Sigmoid colon (tissue), 7 donors: ENCODE data around the gene KIRREL3. TPM values are rescaled to one million over a fixed set of nuclear protein-coding genes. Genes with fewer than 3 reads are reported as not detected.

ENCODE experiments used
- DNase-seq: peaks from one replicate; pipeline ENCODE4 v3.0.0-alpha.2; 2019
- H3K27ac ChIP-seq, 4 donors: fragments of 200-600 bp; sonication (generic); one replicate each; pipeline ENCODE4 v1.5.1; 2016 to 2019; ENCODE audit warnings: mild to moderate bottlenecking in 1 of 4
- H3K27me3 ChIP-seq, 3 donors: fragments of 200-600 bp; sonication (generic); one replicate each; pipeline ENCODE4 v1.5.1; 2019; ENCODE audit warnings: mild to moderate bottlenecking in 1 of 3
- H3K36me3 ChIP-seq, 4 donors: fragments of 200-600 bp; sonication (generic); one replicate each; pipeline ENCODE4 v1.5.1; 2016 to 2019
- H3K4me1 ChIP-seq, 4 donors: fragments of 200-600 bp; sonication (generic); one replicate each; pipeline ENCODE4 v1.5.1; 2017 to 2019
- H3K4me3 ChIP-seq, 4 donors: fragments of 200-600 bp; sonication (generic); one replicate each; pipeline ENCODE4 v1.5.1; 2017 to 2019; ENCODE audit warnings: mild to moderate bottlenecking in 2 of 4, moderate library complexity in 1 of 4
- H3K9me3 ChIP-seq, 4 donors: fragments of 200-600 bp in 3 of 4; sonication (generic) in 3 of 4; one replicate each; pipeline versions ENCODE4 v1.5.1 to v1.6.1; 2013 to 2019
- CTCF ChIP-seq, 4 experiments: fragments of 450-650 bp in 3 of 4; fragments of 200-600 bp in 1 of 4; IDR thresholded peaks; one replicate each; pipeline ENCODE4 v1.5.1; 2016 to 2019; ENCODE audit warnings: antibody characterized with exemption in 4 of 4, mild to moderate bottlenecking in 3 of 4, moderate library complexity in 2 of 4
- EP300 ChIP-seq, 4 donors: sonication (generic); formaldehyde crosslinking; IDR thresholded peaks; one replicate each; pipeline ENCODE4 v1.6.1; 2017; ENCODE audit warnings: antibody characterized with exemption in 4 of 4
- POLR2A ChIP-seq, 2 donors: fragments of 450-650 bp; IDR thresholded peaks; one replicate each; pipeline ENCODE4 v1.6.1; 2016; ENCODE audit warnings: antibody characterized with exemption in 2 of 2, mild to moderate bottlenecking in 2 of 2, moderate library complexity in 2 of 2
- POLR2AphosphoS5 ChIP-seq, 4 donors: sonication (generic); formaldehyde crosslinking; IDR thresholded peaks; one replicate each; pipeline ENCODE4 v1.6.1; 2017; ENCODE audit warnings: antibody characterized with exemption in 4 of 4
- WGBS, 2 donors: extraction: QIAGEN DNeasy Blood & Tissue Kit; methylation state at CpG; one replicate each; pipeline ENCODE4 v1.1.7; 2013; 5-methylcytosine and 5-hydroxymethylcytosine counted together
- intact Hi-C: fragments of 100-400 bp; cut with DNase I; formaldehyde crosslinking; loops from one replicate; pipeline ENCODE4 v1.15.1; 2023
- polyA plus RNA-seq, 3 donors: library from polyadenylated mRNA; stranded (reverse); fragments of 200-250 nt; gene quantifications; one replicate each; pipeline ENCODE4 v1.2.3, GENCODE V29; 2013
- total RNA-seq, 4 donors: library from RNA; depleted of rRNA; stranded (reverse); fragments of >200 nt; gene quantifications; one replicate each; pipeline ENCODE4 v1.1.0, GENCODE V29; 2016
- donor health status: healthy with polysubstance abuse.
- donor health status: Bipolar disorder and iron deficiency.
- donor health status: healthy.

KIRREL3 gene
- total and polyA plus RNA-seq, 7 donors: under 0.01 to 3.3 (median 1.0) TPM

- Histone ChIP-seq H3K36me3 (no peaks in the 10 kb centered on the region), H3K9me3 (no peaks in the 10 kb centered on the region), H3K4me1 (no peaks in the 10 kb centered on the region), H3K27ac (no peak overlapping the region), H3K27me3 (no peaks in the 10 kb centered on the region), H3K4me3 (no peak overlapping the region)
- intact Hi-C loops: no loop called here
- TF ChIP-seq CTCF (IDR thresholded peaks at IDR 0.05): no peak
- no peak for TF ChIP-seq POLR2A (IDR thresholded peaks at IDR 0.05)
- no peak for TF ChIP-seq POLR2AphosphoS5 (IDR thresholded peaks at IDR 0.05)
- DNase-seq: no peak
Measured at GRCh38 chr11:126855536-126855935, 145.0 kb downstream of the KIRREL3 start.

GRCh38 chr11:126853732-126854131 is 146.8 kb downstream of the KIRREL3 start:
- no peaks in the 10 kb centered on the region for H3K27me3 ChIP-seq
- WGBS, 2 donors: 71% methylated on average over 2 of the region's 2 CpGs
- H3K27ac ChIP-seq: no peak overlapping the region
- DNase-seq: no peak
- H3K4me1 ChIP-seq: no peaks in the 10 kb centered on the region
- intact Hi-C loops: no loop called here
- no peaks in the 10 kb centered on the region for H3K9me3 ChIP-seq
- H3K36me3 ChIP-seq: no peaks in the 10 kb centered on the region
- TF ChIP-seq EP300 (IDR thresholded peaks at IDR 0.05) (no peak), POLR2A (IDR thresholded peaks at IDR 0.05) (no peak), POLR2AphosphoS5 (IDR thresholded peaks at IDR 0.05) (no peak), CTCF (IDR thresholded peaks at IDR 0.05) (no peak)
- H3K4me3 ChIP-seq: no peak overlapping the region

- intact Hi-C loops: no loop called here
- no peaks in the 10 kb centered on the region for H3K4me1 ChIP-seq
- no peaks in the 10 kb centered on the region for H3K27me3 ChIP-seq
- no peak overlapping the region for H3K4me3 ChIP-seq
- no peak for DNase-seq
- TF ChIP-seq POLR2AphosphoS5 (IDR thresholded peaks at IDR 0.05): no peak
- H3K36me3 ChIP-seq: no peaks in the 10 kb centered on the region
- 79 to 84% methylated on average over 2 of the region's 2 CpGs for WGBS, 2 donors
- no peak overlapping the region for H3K27ac ChIP-seq
- no peaks in the 10 kb centered on the region for H3K9me3 ChIP-seq
Measured at GRCh38 chr11:126844789-126845188, 155.8 kb downstream of the KIRREL3 start.

GRCh38 chr11:126843096-126843495 is 157.5 kb downstream of the KIRREL3 start:
- Histone ChIP-seq H3K27ac (no peak overlapping the region), H3K4me3 (no peak overlapping the region), H3K9me3 (no peaks in the 10 kb centered on the region), H3K27me3 (no peaks in the 10 kb centered on the region), H3K36me3 (no peaks in the 10 kb centered on the region), H3K4me1 (no peaks in the 10 kb centered on the region)
- intact Hi-C loops: no loop called here
- no peak for DNase-seq
- TF ChIP-seq POLR2A (IDR thresholded peaks at IDR 0.05) (no peak), POLR2AphosphoS5 (IDR thresholded peaks at IDR 0.05) (no peak), EP300 (IDR thresholded peaks at IDR 0.05) (no peak), CTCF (IDR thresholded peaks at IDR 0.05) (no peak)
- 69 to 72% methylated on average over 5 of the region's 5 CpGs for WGBS, 2 donors

- Histone ChIP-seq H3K27ac (no peak overlapping the region), H3K27me3 (no peaks in the 10 kb centered on the region), H3K4me3 (no peak overlapping the region), H3K9me3 (no peaks in the 10 kb centered on the region), H3K36me3 (no peaks in the 10 kb centered on the region), H3K4me1 (no peaks in the 10 kb centered on the region)
- no peak for DNase-seq
- WGBS, 2 donors: 76 to 83% methylated on average over 6 of the region's 6 CpGs
- TF ChIP-seq POLR2A (IDR thresholded peaks at IDR 0.05): no peak
- TF ChIP-seq POLR2AphosphoS5 (IDR thresholded peaks at IDR 0.05): no peak
- no peak for TF ChIP-seq CTCF (IDR thresholded peaks at IDR 0.05)
- TF ChIP-seq EP300 (IDR thresholded peaks at IDR 0.05): no peak
- intact Hi-C loops: no loop called here
Measured at GRCh38 chr11:126841999-126842398, 158.6 kb downstream of the KIRREL3 start.
